ENCODE results near the gene CAMKK1. TPM values are rescaled to one million over a fixed set of nuclear protein-coding genes. Genes with fewer than 3 reads are reported as not detected.

The CAMKK1 gene
- total and polyA plus RNA-seq, 2 experiments from 2014 or later, result 4.3 to 7.1 TPM

- TF ChIP-seq ZNF462 (CRISPR knock-in tag; IDR thresholded peaks at IDR 0.05) (no peak), EZH2phosphoT487 (IDR thresholded peaks at IDR 0.05; ENCODE audit: unreplicated experiment) (no peak), CREB1 (CRISPR knock-in tag; IDR thresholded peaks at IDR 0.05; ENCODE audit: low read depth) (no peak), ZNF331 (CRISPR knock-in tag; IDR thresholded peaks at IDR 0.05; ENCODE audit: low read depth) (no peak), ZNF114 (CRISPR knock-in tag; IDR thresholded peaks at IDR 0.05) (no peak), NANOG (IDR thresholded peaks at IDR 0.05; ENCODE audit: borderline replicate concordance) (no peak), STAT1 (IDR thresholded peaks at IDR 0.05; ENCODE audit: unreplicated experiment) (no peak), REST (IDR thresholded peaks at IDR 0.05; ENCODE audit: unreplicated experiment) (no peak), POLR2AphosphoS5 (IDR thresholded peaks at IDR 0.05; ENCODE audit: low read depth) (no peak)
These were observed 26.3 kb upstream of the CAMKK1 start (continued) for GRCh38 chr17:3919123-3919624.

Measured in GM23338 (cell line).